ENCODE measurements around the gene ARFGEF3.

ARFGEF3 gene

DNA sequence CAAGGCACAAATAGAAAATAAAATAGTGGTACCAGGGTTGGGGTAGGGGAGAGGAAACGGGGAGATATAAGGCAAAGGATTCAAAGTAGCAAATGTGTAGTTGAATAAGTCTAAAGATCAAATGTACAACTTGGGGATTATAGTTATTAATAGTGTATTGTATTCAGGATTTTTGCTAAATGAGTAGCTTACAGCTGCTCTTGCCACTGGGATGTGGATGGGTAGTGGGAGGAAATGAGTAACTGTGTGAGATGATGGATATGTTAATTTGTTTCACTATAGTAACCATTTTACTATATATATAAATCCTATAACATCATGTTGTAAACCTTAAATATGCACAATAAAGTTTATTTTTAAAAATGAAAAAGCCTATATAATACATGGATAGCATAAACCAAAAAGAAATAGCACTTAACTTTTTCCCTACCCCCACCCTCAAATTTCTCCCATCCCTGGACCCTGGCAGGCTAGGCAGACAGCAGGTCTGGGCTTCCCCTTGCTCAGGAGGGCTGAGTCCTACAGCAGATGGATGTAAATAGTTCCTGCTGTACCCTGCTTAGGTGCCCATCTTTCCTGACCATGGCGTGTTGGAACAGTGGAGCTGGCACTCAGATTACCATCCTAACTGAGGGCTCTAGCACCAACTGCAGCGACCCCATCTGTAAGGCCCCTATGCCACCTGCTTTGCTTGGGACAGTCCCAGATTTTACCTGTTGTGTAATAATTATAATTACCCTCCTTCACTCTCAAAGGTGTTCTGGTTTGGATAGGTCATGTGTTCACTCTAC is 85.1 kb downstream of the ARFGEF3 start:
- DNase-seq, result no peak

DNA sequence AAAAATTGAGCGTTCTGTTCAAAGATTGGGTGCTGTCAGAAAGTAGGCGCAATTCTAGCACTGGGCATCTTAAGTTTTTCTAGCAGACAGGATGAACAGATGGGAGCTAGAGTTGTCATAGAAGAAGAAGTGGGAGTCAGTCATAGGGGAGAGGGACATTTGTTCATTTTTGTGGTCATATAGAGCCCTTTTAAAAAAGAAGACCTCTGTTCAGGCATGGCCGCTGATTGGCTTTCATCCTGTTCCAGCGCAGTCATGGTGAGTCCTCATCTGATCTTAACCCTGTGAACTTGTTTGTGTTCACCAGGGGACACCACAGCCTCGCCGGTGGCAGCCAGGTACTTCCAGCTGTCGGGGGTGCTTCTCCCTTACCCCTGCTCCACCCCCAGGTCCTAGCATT is 86.3 kb downstream of the ARFGEF3 start:
- no peak for DNase-seq

DNA sequence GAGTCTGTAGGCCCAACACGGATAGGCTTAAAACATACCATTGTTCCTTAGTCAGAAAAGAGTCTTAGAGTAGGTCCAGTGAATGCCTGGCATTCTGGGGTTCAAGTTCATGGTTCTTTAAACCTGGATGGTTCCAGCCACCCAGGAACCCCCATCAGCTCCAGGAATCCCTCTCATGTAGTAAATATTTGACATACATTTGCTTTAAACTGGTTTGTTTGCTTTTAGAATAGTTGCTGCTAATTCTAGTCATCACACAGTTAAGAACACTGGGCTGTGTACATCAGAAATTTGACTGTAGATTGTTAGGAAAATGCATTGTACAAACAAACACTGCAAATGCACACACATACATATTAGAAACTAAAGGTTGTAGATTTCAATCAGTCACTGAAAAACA is 87.1 kb downstream of the ARFGEF3 start:
- DNase-seq, result no peak

- DNase-seq, result no peak
These were observed 88.3 kb downstream of the ARFGEF3 start for GRCh38 chr6:138250053-138250452.

GRCh38 chr6:138250513-138251247 is 88.9 kb downstream of the ARFGEF3 start:
- DNase-seq, result no peak

DNA sequence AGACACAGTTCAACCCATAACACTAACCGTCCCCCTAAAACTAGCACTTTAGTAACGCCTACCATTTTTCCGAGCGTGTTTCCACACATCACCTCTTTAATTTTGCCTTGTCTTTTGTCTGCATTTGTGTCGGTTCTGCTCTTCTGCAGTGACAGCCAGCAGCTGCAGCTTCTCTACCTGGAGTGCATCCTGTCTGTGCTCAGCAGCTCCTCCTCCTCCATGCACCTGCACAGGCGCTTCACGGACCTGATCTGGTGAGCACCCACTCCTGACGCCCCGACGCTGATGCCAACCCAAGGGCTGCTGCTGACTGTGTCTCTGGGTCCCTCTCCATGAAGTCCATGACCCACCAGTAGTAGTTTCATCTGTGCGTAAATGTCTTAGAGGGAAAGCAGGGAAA is 92.0 kb downstream of the ARFGEF3 start:
- DNase-seq, result no peak

DNA sequence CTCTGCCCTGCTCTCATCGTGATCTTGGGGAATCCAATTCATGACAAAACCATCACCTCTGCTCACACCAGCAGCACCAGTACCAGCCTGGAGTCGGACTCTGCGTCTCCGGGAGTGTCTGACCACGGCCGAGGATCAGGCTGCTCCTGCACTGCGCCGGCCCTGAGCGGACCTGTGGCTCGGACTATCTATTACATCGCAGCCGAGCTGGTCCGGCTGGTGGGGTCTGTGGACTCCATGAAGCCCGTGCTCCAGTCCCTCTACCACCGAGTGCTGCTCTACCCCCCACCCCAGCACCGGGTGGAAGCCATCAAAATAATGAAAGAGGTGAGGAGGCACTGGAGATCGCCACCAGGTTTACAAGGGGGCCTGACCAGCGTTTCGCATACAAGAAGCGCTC is 93.7 kb downstream of the ARFGEF3 start:
- DNase-seq, result no peak

- no peak for DNase-seq
These were observed 95.9 kb downstream of the ARFGEF3 start for GRCh38 chr6:138257638-138258040.

- DNase-seq, result no peak
These were observed 96.5 kb downstream of the ARFGEF3 start for GRCh38 chr6:138258197-138258596.

- DNase-seq, result no peak
These were observed 97.3 kb downstream of the ARFGEF3 start for GRCh38 chr6:138258991-138259390.

DNA sequence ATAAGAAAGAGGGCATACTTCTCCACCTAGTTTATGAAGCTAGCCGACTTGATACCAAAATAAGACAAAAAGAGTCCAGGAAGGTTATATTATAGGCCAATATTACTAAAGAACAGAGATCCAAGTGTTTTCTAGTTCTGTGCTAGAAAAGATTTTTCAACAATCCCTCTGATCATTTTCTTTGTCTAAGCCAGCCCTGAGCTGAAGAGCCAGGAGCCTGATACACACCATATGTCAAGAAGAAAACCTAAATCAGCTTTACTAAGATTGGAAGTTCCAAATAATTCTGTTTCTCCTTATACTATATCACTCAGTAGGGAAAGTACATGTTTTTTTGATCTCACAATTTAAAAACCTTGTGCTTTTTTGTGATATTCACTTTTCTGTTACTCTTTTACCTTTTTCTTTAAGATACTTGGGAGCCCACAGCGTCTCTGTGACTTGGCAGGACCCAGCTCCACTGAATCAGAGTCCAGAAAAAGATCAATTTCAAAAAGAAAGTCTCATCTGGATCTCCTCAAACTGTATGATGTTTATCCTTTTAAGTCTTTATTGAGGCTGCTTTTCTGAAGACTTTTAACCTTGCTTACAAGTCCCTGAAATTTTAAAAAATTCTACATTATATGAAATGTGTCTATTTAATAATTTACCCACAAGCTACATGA is 99.5 kb downstream of the ARFGEF3 start:
- no peak for DNase-seq

DNA sequence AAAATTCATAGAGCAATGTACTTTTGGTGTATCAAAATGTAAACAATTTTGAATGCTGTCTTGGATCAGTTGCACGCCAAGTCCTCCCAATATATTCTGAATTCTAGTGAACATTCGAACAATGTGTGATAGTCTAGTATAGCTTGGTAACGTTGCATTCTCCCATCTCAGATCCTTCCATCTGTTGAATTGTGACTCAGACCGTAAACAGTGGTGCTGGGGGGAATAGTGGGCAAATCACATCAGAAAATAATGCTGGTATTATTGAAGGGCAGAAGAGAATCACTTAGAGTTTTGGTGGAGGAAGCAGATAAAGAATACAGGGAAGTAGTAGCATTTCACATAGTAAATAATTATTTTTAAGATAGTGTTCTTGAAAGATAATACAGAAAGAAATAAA is 102.2 kb downstream of the ARFGEF3 start:
- no peak for DNase-seq

GRCh38 chr6:138264372-138264880 is 102.7 kb downstream of the ARFGEF3 start:
- DNase-seq, result no peak

DNA sequence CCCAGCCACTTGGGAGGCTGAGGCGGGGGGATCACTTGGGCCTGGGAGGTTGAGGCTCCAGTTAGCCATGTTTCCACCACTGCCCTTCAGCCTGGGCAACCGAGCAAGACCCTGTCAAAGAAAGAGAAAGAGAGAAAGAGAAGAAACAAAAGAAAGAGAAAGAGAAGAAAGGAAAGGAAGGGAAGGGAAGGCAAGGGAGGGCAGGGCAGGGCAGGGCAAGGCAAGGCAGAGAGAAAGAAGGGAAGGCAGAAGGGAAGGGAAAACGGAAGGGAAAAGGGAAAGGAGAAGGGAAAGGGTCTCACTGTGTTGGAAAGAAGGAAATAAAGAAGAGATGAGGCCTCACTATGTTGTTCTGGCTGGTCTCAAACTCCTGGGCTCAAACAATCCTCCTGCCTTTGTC is 104.4 kb downstream of the ARFGEF3 start:
- DNase-seq, result no peak

- DNase-seq, result no peak
These were observed 106.5 kb downstream of the ARFGEF3 start for GRCh38 chr6:138267971-138268895.

GRCh38 chr6:138271451-138271850 is 109.7 kb downstream of the ARFGEF3 start:
- no peak for DNase-seq

GRCh38 chr6:138272533-138273315 is 111.0 kb downstream of the ARFGEF3 start:
- no peak for DNase-seq

DNA sequence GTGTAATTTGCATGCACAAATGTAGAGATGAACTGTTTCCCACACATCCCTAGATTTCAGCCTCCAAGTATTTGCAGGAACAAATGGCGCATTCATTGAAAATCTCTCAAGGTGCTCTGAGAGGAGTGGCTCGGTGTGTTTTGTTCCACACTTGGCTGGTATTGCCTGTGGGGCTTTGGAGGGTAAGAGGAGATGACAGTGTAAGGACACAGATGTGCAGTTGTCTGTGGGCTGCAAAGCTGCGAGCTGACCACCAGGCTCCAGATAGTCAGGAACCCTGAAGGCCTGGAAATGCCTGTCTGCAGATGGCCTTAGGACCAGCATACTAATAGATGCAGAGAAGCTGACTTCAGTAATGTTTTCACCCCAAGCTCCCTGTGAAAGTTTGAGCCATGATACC is 114.2 kb downstream of the ARFGEF3 start:
- no peak for DNase-seq

DNA sequence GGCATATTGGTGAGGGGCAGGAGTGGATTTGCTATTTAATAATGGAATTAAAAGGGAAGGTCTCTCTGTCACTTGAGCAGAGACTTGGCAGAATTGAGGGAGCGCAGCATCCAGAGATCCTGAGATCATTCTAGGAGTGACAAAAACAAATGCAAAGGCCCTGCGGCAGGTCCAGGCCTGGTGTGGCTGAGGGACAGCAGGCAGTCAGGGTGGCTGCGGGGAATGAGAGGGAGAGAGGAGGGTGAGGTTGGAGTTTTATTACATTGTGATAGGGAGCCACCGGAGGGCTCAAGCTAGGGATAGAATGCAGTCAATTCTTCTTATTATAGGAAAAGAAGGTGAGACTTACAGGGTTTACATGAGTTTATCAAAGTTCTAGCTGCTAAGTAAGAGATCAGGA is 116.1 kb downstream of the ARFGEF3 start:
- no peak for DNase-seq

GRCh38 chr6:138278326-138278725 is 116.6 kb downstream of the ARFGEF3 start:
- DNase-seq, result no peak

DNA sequence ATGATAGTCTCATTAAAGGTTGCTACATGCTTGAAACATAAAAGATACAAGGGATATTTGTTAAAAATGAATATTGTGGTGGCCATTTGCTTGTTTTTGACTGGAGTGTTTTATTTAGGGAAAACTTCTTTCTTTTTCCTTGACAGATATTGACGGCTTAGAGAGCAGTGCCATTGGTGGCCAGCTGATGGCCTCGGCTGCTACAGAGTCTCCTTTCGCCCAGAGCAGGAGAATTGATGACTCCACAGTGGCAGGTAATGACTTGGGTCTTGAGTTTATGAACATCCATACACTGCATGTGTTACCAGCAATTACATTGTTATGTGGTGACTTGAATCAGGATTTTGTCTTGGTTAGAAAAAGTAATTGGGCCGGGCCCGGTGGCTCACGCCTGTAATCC is 124.1 kb downstream of the ARFGEF3 start:
- DNase-seq, result no peak

GRCh38 chr6:138286698-138287097 is 125.0 kb downstream of the ARFGEF3 start:
- DNase-seq, result no peak
